Lower leg skin (tissue), 4 donors: ENCODE measurements around the gene SELENOF. TPM values are rescaled to one million over a fixed set of nuclear protein-coding genes. Genes with fewer than 3 reads are reported as not detected.

Experiments
- DNase-seq, 2 donors: peaks; one replicate each; pipeline ENCODE4 v3.0.0-alpha.2; 2019; ENCODE audit warnings: low spot score in 2 of 2
- H3K4me3 ChIP-seq: fragments of 200-600 bp; sonication (generic); 2 replicates; pipeline ENCODE4 v1.5.1; 2017; ENCODE audit warnings: mild to moderate bottlenecking, low read depth; ENCODE audit not compliant: poor library complexity, severe bottlenecking
- CTCF ChIP-seq, 3 donors: fragments of 450-650 bp; IDR thresholded peaks; one replicate each; pipeline ENCODE4 v1.5.1; 2016; ENCODE audit warnings: antibody characterized with exemption in 3 of 3, mild to moderate bottlenecking in 3 of 3, moderate library complexity in 2 of 3
- POLR2A ChIP-seq, 2 donors: fragments of 450-650 bp; IDR thresholded peaks; one replicate each; pipeline ENCODE4 v1.6.1; 2016 to 2017; ENCODE audit warnings: antibody characterized with exemption in 2 of 2, mild to moderate bottlenecking in 1 of 2, moderate library complexity in 1 of 2
- WGBS, 2 donors: methylation state at CpG; one replicate each; pipeline ENCODE4 v1.1.5; 2018; 5-methylcytosine and 5-hydroxymethylcytosine counted together
- intact Hi-C: fragments of 100-400 bp; cut with DNase I; formaldehyde crosslinking; loops from one replicate; pipeline ENCODE4 v1.15.0; 2023; ENCODE audit warnings: low total_unique reads
- total RNA-seq, 4 donors: library from RNA; depleted of rRNA; stranded (reverse); fragments of >200 nt; gene quantifications; one replicate each; pipeline ENCODE4 v1.1.0, GENCODE V29; 2016

The SELENOF gene
- total RNA-seq, 4 donors from 2014 or later, result 52.2 to 92.4 (median 88.0) TPM

DNA sequence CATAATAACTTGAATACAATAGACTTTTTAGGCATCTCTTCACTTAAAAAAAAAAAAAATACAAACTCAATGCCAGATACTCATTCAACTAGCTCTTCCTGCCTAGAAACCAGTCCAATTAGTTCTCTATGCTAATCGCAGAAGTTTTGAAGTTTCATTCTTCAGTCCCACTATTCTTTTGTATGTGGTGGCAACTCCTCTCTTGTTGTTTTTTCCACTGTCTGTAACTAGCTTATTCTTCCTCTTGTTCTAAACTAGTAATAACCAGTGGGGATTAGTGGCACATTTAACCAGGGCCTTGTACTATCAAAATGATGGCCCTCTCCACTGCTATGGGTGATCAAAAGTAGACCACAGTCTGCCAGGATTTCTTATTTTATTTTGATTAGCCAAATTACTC, 52.5 kb downstream of the SELENOF start:
- H3K4me3 ChIP-seq, result no peak overlapping the region
- intact Hi-C loops, result no loop called here
- 36 to 43% methylated on average over 1 of the region's 1 CpG for WGBS, 2 donors
- DNase-seq, result no peak
- TF ChIP-seq CTCF (IDR thresholded peaks at IDR 0.05) (no peak), POLR2A (IDR thresholded peaks at IDR 0.05) (no peak)

- 83 to 91% methylated on average over 1 of the region's 1 CpG for WGBS, 2 donors
These were observed 53.5 kb downstream of the SELENOF start for GRCh38 chr1:86860424-86860823.

GRCh38 chr1:86860020-86860419, 53.9 kb downstream of the SELENOF start:
- 93 to 94% methylated on average over 2 of the region's 2 CpGs for WGBS, 2 donors
- no peak overlapping the region for H3K4me3 ChIP-seq
- TF ChIP-seq POLR2A (IDR thresholded peaks at IDR 0.05), result no peak
- TF ChIP-seq CTCF (IDR thresholded peaks at IDR 0.05), result no peak
- intact Hi-C loops, result no loop called here
- DNase-seq, result no peak

More at GRCh38 chr1:86860424-86860823, 53.5 kb downstream of the SELENOF start:
- intact Hi-C loops, result no loop called here
- TF ChIP-seq POLR2A (IDR thresholded peaks at IDR 0.05) (no peak), CTCF (IDR thresholded peaks at IDR 0.05) (no peak)
- DNase-seq, result no peak
- no peak overlapping the region for H3K4me3 ChIP-seq

- intact Hi-C loops, result no loop called here
These were observed 55.2 kb downstream of the SELENOF start for GRCh38 chr1:86858524-86859261.

GRCh38 chr1:86856196-86856595, 57.7 kb downstream of the SELENOF start:
- H3K4me3 ChIP-seq, result no peak overlapping the region
- no peak for TF ChIP-seq POLR2A (IDR thresholded peaks at IDR 0.05)
- no peak for TF ChIP-seq CTCF (IDR thresholded peaks at IDR 0.05)
- intact Hi-C loops, result no loop called here
- WGBS, 2 donors, result 91 to 93% methylated on average over 6 of the region's 6 CpGs
- no peak for DNase-seq

More at GRCh38 chr1:86858524-86859261, 55.2 kb downstream of the SELENOF start:
- WGBS, 2 donors, result 97 to 100% methylated on average over 3 of the region's 3 CpGs
- H3K4me3 ChIP-seq, result no peak overlapping the region
- no peak for DNase-seq
- TF ChIP-seq POLR2A (IDR thresholded peaks at IDR 0.05) (no peak), CTCF (IDR thresholded peaks at IDR 0.05) (no peak)

- no peak for TF ChIP-seq POLR2A (IDR thresholded peaks at IDR 0.05)
- no peak for TF ChIP-seq CTCF (IDR thresholded peaks at IDR 0.05)
- DNase-seq, result no peak
- WGBS, 2 donors, result 81 to 85% methylated on average over 3 of the region's 3 CpGs
- intact Hi-C loops, result no loop called here
- H3K4me3 ChIP-seq, result no peak overlapping the region
These were observed 59.6 kb downstream of the SELENOF start for GRCh38 chr1:86854352-86854751.
